DOHH2 (cell line): Measurements from ENCODE around the gene CSRNP2.

ENCODE experiments used
- EZH2phosphoT487 ChIP-seq: fragments of 200-600 bp; sonication (generic); IDR thresholded peaks from 2 replicates; pipeline ENCODE4 v1.6.1; 2017; ENCODE audit warnings: borderline replicate concordance, mild to moderate bottlenecking, antibody characterized with exemption, low read length, moderate library complexity, mixed read lengths
- TF ChIP-seq, protein P1 (sequence below): fragments of 200-600 bp; sonication (generic); IDR thresholded peaks from one replicate; pipeline ENCODE4 v1.5.1; 2014; ENCODE audit warnings: antibody characterized with exemption, mild to moderate bottlenecking, low read depth, low read length; ENCODE audit not compliant: poor library complexity, severe bottlenecking

- TF ChIP-seq, protein P1, sequence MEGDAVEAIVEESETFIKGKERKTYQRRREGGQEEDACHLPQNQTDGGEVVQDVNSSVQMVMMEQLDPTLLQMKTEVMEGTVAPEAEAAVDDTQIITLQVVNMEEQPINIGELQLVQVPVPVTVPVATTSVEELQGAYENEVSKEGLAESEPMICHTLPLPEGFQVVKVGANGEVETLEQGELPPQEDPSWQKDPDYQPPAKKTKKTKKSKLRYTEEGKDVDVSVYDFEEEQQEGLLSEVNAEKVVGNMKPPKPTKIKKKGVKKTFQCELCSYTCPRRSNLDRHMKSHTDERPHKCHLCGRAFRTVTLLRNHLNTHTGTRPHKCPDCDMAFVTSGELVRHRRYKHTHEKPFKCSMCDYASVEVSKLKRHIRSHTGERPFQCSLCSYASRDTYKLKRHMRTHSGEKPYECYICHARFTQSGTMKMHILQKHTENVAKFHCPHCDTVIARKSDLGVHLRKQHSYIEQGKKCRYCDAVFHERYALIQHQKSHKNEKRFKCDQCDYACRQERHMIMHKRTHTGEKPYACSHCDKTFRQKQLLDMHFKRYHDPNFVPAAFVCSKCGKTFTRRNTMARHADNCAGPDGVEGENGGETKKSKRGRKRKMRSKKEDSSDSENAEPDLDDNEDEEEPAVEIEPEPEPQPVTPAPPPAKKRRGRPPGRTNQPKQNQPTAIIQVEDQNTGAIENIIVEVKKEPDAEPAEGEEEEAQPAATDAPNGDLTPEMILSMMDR: no peak
- no peak for TF ChIP-seq EZH2phosphoT487
Observed at GRCh38 chr12:51025338-51025835, 58.0 kb downstream of the CSRNP2 start.
